GM13976 (cell line): Measurements from ENCODE around the gene MAPK4.

Experiments
- DNase-seq: peaks from one replicate; pipeline ENCODE4 v3.0.0; 2012; ENCODE audit warnings: low spot score
- in situ Hi-C: fragments of 300-500 bp; cut with MboI; formaldehyde crosslinking; loops from one replicate; pipeline ENCODE4 v1.12.0; 2022; ENCODE audit warnings: low sequenced_read_pairs, mixed read lengths, inconsistent platforms; ENCODE audit not compliant: unreplicated experiment
- TF ChIP-seq, protein P1 (sequence below): IDR thresholded peaks from 2 replicates; pipeline ENCODE4 v1.5.1; 2012; ENCODE audit warnings: borderline replicate concordance, mild to moderate bottlenecking; ENCODE audit not compliant: insufficient read depth; ENCODE audit errors: extremely low read depth, missing control alignments, control extremely low read depth

MAPK4 gene

DNA sequence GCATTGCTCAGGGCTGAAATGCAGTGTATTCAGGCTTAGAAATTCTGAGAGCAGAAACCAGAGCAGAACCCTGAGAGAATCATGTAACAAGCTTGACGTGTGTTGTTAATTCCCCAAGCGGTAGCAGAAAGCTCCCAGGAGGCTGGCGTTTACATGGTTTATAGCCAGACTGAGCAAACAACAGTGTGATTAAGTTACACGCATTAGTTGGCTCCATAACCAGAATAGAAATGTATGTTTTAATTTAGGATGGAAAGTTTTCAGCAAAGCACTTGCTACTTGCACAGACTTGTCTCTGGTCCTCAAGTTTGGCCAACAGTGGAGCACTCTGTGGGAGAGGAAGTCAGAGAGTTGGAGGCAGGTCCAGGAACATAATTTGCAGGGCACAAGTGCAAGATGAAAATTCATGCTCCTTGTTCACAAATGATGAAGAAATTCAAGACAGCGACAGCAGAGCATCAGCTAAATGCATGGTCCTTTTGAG is 69.3 kb downstream of the MAPK4 start:
- in situ Hi-C loops, result no loop called here
- DNase-seq, result no peak
- TF ChIP-seq, protein P1, sequence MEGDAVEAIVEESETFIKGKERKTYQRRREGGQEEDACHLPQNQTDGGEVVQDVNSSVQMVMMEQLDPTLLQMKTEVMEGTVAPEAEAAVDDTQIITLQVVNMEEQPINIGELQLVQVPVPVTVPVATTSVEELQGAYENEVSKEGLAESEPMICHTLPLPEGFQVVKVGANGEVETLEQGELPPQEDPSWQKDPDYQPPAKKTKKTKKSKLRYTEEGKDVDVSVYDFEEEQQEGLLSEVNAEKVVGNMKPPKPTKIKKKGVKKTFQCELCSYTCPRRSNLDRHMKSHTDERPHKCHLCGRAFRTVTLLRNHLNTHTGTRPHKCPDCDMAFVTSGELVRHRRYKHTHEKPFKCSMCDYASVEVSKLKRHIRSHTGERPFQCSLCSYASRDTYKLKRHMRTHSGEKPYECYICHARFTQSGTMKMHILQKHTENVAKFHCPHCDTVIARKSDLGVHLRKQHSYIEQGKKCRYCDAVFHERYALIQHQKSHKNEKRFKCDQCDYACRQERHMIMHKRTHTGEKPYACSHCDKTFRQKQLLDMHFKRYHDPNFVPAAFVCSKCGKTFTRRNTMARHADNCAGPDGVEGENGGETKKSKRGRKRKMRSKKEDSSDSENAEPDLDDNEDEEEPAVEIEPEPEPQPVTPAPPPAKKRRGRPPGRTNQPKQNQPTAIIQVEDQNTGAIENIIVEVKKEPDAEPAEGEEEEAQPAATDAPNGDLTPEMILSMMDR, result no peak

DNA sequence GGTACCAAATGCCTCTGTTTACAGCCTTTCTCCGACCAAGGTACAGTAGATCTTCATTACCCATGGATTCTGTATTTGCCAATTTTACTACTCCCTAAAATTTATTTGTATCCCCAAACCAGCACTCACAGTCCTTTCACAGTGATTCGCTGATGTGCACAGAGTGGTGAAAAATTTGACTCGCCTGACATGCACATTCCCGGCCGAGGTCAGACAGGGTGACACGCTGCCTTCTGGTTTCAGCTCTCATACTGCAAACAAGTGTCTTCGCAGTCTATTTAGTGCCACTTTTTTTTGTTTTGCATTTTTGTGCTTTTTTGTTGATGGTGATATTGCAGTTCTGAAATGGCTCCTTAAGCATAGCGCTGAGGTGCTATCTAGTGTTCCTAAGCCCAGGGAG is 71.0 kb downstream of the MAPK4 start:
- no peak for DNase-seq
- TF ChIP-seq, protein P1, result no peak
- in situ Hi-C loops, result no loop called here

DNA sequence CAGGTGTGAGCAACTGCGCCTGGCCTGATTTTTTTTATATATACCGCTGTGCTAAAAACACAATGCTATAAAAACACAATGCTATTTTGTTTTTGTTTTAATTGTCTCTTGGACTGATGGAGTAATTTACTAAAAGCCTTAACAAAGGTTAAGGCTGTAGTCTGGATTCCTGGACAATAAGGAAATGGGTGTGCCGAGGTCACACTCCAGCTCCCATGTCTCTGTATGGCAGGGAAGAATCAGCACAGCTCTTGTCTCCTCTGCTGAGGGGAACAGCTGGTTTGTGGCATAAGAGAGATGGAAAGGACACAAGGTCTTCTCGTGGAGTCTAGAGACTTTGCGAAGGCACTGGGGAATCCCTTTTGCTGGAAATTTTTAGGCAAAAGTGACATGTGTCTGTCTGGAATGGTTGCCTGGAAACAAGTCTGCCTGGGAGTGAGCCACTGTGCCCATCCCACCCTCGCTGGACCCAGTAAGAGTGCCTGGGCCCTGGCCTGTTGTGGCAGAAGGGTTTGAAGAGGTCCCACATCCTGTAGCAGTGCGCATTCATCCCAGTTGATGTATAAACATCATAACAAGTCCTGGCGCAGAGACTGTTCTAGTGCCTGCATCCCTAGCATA is 73.1 kb downstream of the MAPK4 start:
- no peak for DNase-seq
- in situ Hi-C loops, result no loop called here
- TF ChIP-seq, protein P1, result no peak

DNA sequence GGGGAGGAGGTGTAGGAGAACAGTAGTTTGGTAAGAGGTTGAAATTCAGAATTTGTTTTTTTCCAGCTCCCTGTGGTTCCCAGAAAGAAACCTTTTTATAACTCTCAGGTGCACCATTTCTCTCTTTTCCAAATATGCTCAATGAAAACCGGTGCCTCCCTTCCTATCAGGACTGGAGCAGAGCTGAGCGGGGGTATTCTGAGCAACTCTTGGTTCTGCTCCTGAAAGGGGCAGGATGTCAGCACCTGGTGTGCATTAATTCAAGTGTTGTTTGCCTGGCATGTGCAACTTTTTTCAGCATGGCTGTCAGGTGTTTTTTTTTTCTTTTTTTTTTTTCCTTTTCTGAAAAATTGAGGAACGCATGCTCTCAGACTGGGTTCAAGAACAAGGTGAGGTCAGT is 74.1 kb downstream of the MAPK4 start:
- in situ Hi-C loops, result no loop called here
- no peak for DNase-seq
- TF ChIP-seq, protein P1, result no peak

DNA sequence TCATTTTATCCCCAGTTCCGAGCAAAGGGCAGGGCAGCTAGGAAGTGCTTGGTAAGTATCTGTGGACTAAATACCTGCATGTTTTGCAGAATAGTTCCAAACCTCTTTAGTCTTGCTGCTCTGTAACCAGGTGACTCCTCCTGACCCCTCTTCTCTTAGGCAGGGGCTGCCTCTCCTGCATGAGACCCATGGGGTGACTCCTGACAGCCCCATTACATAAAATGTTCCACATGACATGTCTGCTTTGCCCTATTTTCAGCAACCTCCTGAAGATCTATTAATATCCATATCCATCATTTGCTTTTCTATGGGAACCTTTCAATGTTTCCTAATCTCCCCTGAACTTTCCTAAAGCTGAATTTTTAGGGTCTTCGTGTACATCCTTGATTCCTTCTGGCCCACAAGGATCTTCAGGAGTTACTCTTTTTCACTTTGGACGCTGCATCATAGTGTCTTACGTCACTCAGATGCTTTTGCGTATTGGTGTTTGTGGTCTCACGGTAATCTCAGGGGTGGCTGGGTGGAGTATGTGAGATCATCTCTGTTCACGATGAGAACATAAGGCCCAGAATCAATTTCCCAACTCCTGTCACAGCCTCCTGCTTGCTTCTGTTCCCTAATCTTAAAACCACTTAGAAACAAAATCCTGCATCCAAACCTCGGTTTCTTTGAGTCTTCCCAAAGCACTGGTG is 76.6 kb downstream of the MAPK4 start:
- in situ Hi-C loops, result no loop called here
- TF ChIP-seq, protein P1, result no peak
- DNase-seq, result no peak

DNA sequence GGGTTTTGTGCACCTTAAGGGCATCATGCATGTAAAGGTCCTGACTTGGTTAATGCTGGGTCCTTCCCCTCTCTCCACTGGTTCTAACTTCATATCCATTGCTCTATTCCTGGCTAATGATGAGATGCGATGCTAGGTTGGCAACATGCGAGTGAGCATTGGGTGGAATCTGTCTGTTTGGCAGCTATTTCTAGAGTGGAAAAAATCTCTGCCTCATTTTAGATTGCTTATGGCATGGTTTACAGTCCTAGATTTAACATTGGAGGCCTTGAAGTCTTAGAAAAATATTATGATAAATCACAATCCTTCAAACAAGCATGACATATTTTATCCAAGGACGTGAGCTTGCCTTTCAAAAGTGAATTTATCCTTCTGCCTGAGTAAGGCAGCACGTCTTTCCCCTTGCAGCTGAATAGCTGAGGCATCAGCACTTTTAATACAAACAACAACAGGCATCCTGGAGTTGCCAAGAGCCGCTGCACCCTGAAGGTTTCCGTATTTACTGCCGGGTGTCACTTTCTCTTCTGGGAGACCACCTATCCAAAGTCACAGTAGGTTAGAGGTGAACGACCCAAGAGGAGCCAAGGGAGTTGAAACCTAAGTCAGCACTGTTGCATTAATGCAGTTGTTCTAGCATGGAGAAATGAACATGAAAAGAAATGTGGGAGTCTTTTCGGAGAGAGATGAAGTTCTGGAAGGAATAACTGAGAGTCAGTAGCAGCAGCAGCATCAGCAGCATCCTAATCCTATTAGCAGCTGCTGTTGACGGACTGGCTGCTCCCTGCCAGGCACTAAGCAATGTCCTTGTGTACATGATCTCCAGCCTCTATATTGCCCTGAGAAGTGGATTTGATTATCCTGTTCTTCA is 78.4 kb downstream of the MAPK4 start:
- no peak for DNase-seq
- TF ChIP-seq, protein P1, result no peak
- in situ Hi-C loops, result no loop called here
